K562 (cell line): Measurements from ENCODE around the gene TSTD2. TPM values are rescaled to one million over a fixed set of nuclear protein-coding genes. Genes with fewer than 3 reads are reported as not detected.

Experiments
- BRF2 ChIP-seq: IDR thresholded peaks from 3 replicates; pipeline ENCODE4 v1.6.1; 2011; ENCODE audit warnings: borderline replicate concordance, mild to moderate bottlenecking; ENCODE audit not compliant: insufficient read length, insufficient read depth
- CREB5 ChIP-seq: fragments of 250-450 bp; sonication (Bioruptor Pico); IDR thresholded peaks from 2 replicates; pipeline ENCODE4 v1.5.0; 2020; ENCODE audit warnings: mild to moderate bottlenecking
- EP400 ChIP-seq: fragments of 450-650 bp; IDR thresholded peaks from 2 replicates; pipeline ENCODE4 v1.6.1; 2017; ENCODE audit warnings: antibody characterized with exemption, mild to moderate bottlenecking, moderate library complexity
- FOSL1 ChIP-seq: fragments of 200-800 bp; sonication (Bioruptor generic); conservative IDR thresholded peaks from 2 replicates; pipeline ENCODE4 v1.6.1; 2016; ENCODE audit warnings: missing genetic modification characterization, missing compliant biosample characterization
- GTF2A2 ChIP-seq: IDR thresholded peaks from 2 replicates; pipeline ENCODE4 v1.6.1; 2016; ENCODE audit warnings: mild to moderate bottlenecking, missing genetic modification characterization, missing compliant biosample characterization
- HMGXB4 ChIP-seq: sonication (generic); formaldehyde crosslinking; IDR thresholded peaks from 2 replicates; pipeline ENCODE4 v1.8.1; 2023; ENCODE audit warnings: mild to moderate bottlenecking, missing genetic modification reagents
- KLF6 ChIP-seq: fragments of 250-450 bp; sonication (Bioruptor Pico); IDR thresholded peaks from 2 replicates; pipeline ENCODE4 v1.4.0; 2020; ENCODE audit warnings: mild to moderate bottlenecking, moderate library complexity, borderline replicate concordance
- MCM3 ChIP-seq: fragments of 450-650 bp; IDR thresholded peaks from 2 replicates; pipeline ENCODE4 v1.6.1; 2016
- RBBP5 ChIP-seq: fragments of 200-600 bp; sonication (generic); IDR thresholded peaks from 2 replicates; pipeline ENCODE4 v1.6.1; 2012; ENCODE audit warnings: borderline replicate concordance, mild to moderate bottlenecking, low read length, control low read depth, inconsistent platforms; ENCODE audit not compliant: insufficient read depth, poor library complexity, severe bottlenecking
- RHOXF2B ChIP-seq: fragments of 250-450 bp; sonication (Bioruptor Pico); conservative IDR thresholded peaks from 2 replicates; pipeline ENCODE4 v1.5.1; 2021
- RUNX1 ChIP-seq: sonication (generic); IDR thresholded peaks from 2 replicates; pipeline ENCODE4 v1.6.1; 2016; ENCODE audit warnings: antibody characterized with exemption, low read depth
- SMAD1 ChIP-seq: fragments of 150-350 bp; IDR thresholded peaks from 2 replicates; pipeline ENCODE4 v1.6.1; 2014; ENCODE audit warnings: low read length, low read depth; ENCODE audit not compliant: partially characterized antibody
- TARDBP ChIP-seq: fragments of 450-650 bp; IDR thresholded peaks from 2 replicates; pipeline ENCODE4 v1.6.1; 2016
- TGIF2 ChIP-seq: sonication (generic); formaldehyde crosslinking; IDR thresholded peaks from 2 replicates; pipeline ENCODE4 v1.8.1; 2022; ENCODE audit warnings: mild to moderate bottlenecking, missing genetic modification reagents, moderate library complexity
- UBTF ChIP-seq, 2 experiments: IDR thresholded peaks; 2 replicates each; pipeline ENCODE4 v1.6.1; 2012; ENCODE audit warnings: improper control_type of control experiment in 2 of 2, low read depth in 2 of 2, low read length in 2 of 2, borderline replicate concordance in 1 of 2
- ZNF133 ChIP-seq: fragments of 250-450 bp; sonication (Bioruptor Pico); IDR thresholded peaks from 2 replicates; pipeline ENCODE4 v1.4.0; 2020; ENCODE audit warnings: mild to moderate bottlenecking
- ZNF274 ChIP-seq: IDR thresholded peaks from 2 replicates; pipeline ENCODE4 v1.6.1; 2011; ENCODE audit warnings: low read depth, mild to moderate bottlenecking, low read length, moderate library complexity, borderline replicate concordance
- ZNF354B ChIP-seq: fragments of 250-450 bp; sonication (Bioruptor Pico); IDR thresholded peaks from 2 replicates; pipeline ENCODE4 v1.4.0; 2020
- ZNF740 ChIP-seq, 3 experiments: fragments of 200-800 bp in 1 of 3; sonication (Bioruptor generic) in 1 of 3; sonication (generic) in 1 of 3; formaldehyde crosslinking in 1 of 3; IDR thresholded peaks; 2 replicates each; pipeline versions ENCODE4 v1.6.1 to v1.8.0; 2016 to 2022; ENCODE audit warnings: mild to moderate bottlenecking in 2 of 3, missing compliant biosample characterization in 2 of 3, missing genetic modification characterization in 2 of 3, missing genetic modification reagents in 1 of 3
- polyA plus RNA-seq, 8 experiments: library from polyadenylated mRNA; depleted of rRNA in 4 of 8; stranded (reverse) in 5 of 8; unstranded in 3 of 8; fragments of >200 nt; fragmentation: Nextera tagmentation in 2 of 8; fragmentation: Illumina TruSeq in 1 of 8; extraction: Ambion mirVana in 2 of 8; extraction: Trizol in 1 of 8; gene quantifications; 2 replicates each; pipeline versions ENCODE4 v1.2.1 to v1.2.3, GENCODE V29; 2011 to 2014; ENCODE audit warnings: inconsistent platforms in 1 of 8, missing spikeins in 1 of 8
- total RNA-seq, 7 experiments: library from RNA; depleted of rRNA in 6 of 7; stranded (reverse); fragments of >200 nt in 6 of 7; fragmentation: Illumina TruSeq in 2 of 7; extraction: Trizol in 2 of 7; gene quantifications; 2 replicates each; pipeline versions ENCODE4 v1.2.1 to v1.2.3, GENCODE V29; 2011 to 2021; ENCODE audit warnings: low replicate concordance in 1 of 7

The TSTD2 gene
- total and polyA plus RNA-seq, 9 of the 15 experiments (the other 6 are each of a cell fraction or from before 2014, with no cell fraction given): 10.1 to 36.7 (median 19.0) TPM

- 0 out of 2 replicates have a peak, but pooled peaks have one; percentile 46 for TF ChIP-seq ZNF740 (CRISPR knock-in tag; IDR thresholded peaks at IDR 0.05)
- no peak for TF ChIP-seq ZNF740 (tag; IDR thresholded peaks at IDR 0.05)
- peak; percentile 44; the same call in 1 of the 2 replicates for TF ChIP-seq HMGXB4 (CRISPR knock-in tag)
- TF ChIP-seq TGIF2: no peak
- no peak for TF ChIP-seq ZNF133 (CRISPR knock-in tag)
- TF ChIP-seq GTF2A2 (tag): no peak
- TF ChIP-seq ZNF354B (CRISPR knock-in tag): no peak
- peak; percentile 96 for TF ChIP-seq EP400
- no peak for TF ChIP-seq BRF2
- no peak for TF ChIP-seq RBBP5
- no peak; the same call in 1 of the 2 replicates for TF ChIP-seq FOSL1 (tag)
- no peak for TF ChIP-seq CREB5 (CRISPR knock-in tag)
- no peak for TF ChIP-seq SMAD1
- TF ChIP-seq MCM3: no peak
- TF ChIP-seq TARDBP: no peak
- TF ChIP-seq ZNF274: no peak
- no peak for TF ChIP-seq RHOXF2B (CRISPR knock-in tag)
- TF ChIP-seq RUNX1: no peak
- TF ChIP-seq UBTF (IDR thresholded peaks at IDR 0.05; ENCODE audit: borderline replicate concordance in 1 of 2, low read depth in 2 of 2, low read length in 2 of 2): peak in 1 of 2 experiments; percentile 51; a peak in 2 of 4 replicates
- peak; percentile 41; the same call in 1 of the 2 replicates for TF ChIP-seq KLF6 (CRISPR knock-in tag)
Measured at GRCh38 chr9:97632985-97633858, at the start of gene TSTD2, which contains the start of gene NCBP1 (continued).
